Effector memory CD4-positive, alpha-beta T cell (primary cell): ENCODE data around the gene PPA2.
"Not testable (repeated sequence)": the region's sequence is repeated elsewhere in the genome, so short reads cannot be mapped to it uniquely, and the experiment has no call there.

Source experiments
- DNase-seq, 3 donors: peaks; one replicate each; pipeline ENCODE4 v3.0.0-alpha.2; 2020
- H3K27ac ChIP-seq: 2 replicates; pipeline ENCODE4 v1.7.0; 2013; ENCODE audit warnings: mild to moderate bottlenecking, low read length, moderate library complexity; ENCODE audit not compliant: insufficient read depth, poor library complexity, severe bottlenecking
- H3K27me3 ChIP-seq: replicated peaks from 2 replicates; pipeline ENCODE4 v1.7.0; 2013; ENCODE audit warnings: mild to moderate bottlenecking, low read length; ENCODE audit not compliant: insufficient read depth, control insufficient read depth, poor library complexity, severe bottlenecking
- H3K36me3 ChIP-seq: 2 replicates; pipeline ENCODE4 v1.7.0; 2013; ENCODE audit warnings: mild to moderate bottlenecking, low read length, moderate library complexity; ENCODE audit not compliant: control insufficient read depth, insufficient read depth
- H3K4me1 ChIP-seq: 2 replicates; pipeline ENCODE4 v1.7.0; 2013; ENCODE audit warnings: low read length, mild to moderate bottlenecking; ENCODE audit not compliant: control insufficient read depth, insufficient read depth, poor library complexity, severe bottlenecking
- H3K4me3 ChIP-seq: 2 replicates; pipeline ENCODE4 v1.7.0; 2013; ENCODE audit warnings: low read length, low read depth, mild to moderate bottlenecking; ENCODE audit not compliant: insufficient read depth, poor library complexity, severe bottlenecking
- H3K9me3 ChIP-seq: 2 replicates; pipeline ENCODE4 v1.7.0; 2013; ENCODE audit warnings: mild to moderate bottlenecking, low read length, moderate library complexity; ENCODE audit not compliant: control insufficient read depth

PPA2 gene

DNA sequence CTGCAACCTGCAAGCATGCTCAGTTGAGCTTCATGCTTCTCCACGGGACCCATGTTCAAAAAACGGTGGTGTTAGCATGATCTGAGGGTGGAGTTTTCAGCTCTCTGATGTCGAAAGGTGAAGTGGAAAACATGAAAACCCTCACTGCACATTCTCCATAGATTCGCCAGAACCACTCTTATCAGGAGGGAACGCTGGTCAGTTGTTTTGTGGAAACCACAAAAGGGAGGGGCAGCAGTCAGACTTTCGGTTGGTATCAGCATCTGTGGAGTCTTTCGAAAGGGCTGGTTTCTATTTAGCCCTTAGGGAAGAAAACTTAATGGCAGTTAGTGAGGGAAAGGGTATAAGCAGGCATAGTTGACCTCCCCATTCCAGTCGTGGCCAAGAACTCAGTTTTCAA, 12.6 kb downstream of the PPA2 start:
- no peak for DNase-seq
- no peaks in the 10 kb centered on the region for H3K9me3 ChIP-seq
- no peaks in the 10 kb centered on the region for H3K36me3 ChIP-seq
- H3K27ac ChIP-seq: no peak overlapping the region
- H3K27me3 ChIP-seq: no peaks in the 10 kb centered on the region
- no peak overlapping the region for H3K4me3 ChIP-seq
- no peaks in the 10 kb centered on the region for H3K4me1 ChIP-seq

- Histone ChIP-seq H3K4me1 (no peaks in the 10 kb centered on the region), H3K9me3 (no peaks in the 10 kb centered on the region), H3K36me3 (peaks cover 4% of the 10 kb centered on the region), H3K4me3 (no peak overlapping the region), H3K27me3 (no peaks in the 10 kb centered on the region), H3K27ac (no peak overlapping the region)
- DNase-seq: no peak
Measured at GRCh38 chr4:105460306-105460705, 13.6 kb downstream of the PPA2 start.

DNA sequence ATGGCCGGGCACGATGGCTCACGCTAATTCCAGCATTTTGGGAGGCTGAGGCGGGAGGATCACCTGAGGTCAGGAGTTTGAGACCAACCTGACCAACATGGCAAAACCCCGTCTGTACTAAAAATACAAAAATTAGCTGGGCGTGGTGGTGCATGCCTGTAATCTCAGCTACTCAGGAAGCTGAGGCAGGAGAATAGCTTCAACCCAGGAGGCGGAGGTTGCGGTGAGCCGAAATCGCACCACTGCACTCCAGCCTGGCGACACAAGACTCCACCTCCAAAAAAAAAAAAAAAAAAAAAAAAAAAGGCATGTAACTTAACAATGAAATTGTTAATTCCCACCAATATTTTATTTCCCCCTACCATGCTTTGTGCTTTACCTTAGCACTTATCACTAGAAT, 15.3 kb downstream of the PPA2 start:
- H3K4me1 ChIP-seq, DNase-seq, H3K9me3 ChIP-seq: not testable (repeated sequence)

GRCh38 chr4:105458001-105458400, 15.9 kb downstream of the PPA2 start:
- H3K4me1 ChIP-seq: no peaks in the 10 kb centered on the region
- no peak overlapping the region for H3K4me3 ChIP-seq
- peaks cover 4% of the 10 kb centered on the region for H3K36me3 ChIP-seq
- no peaks in the 10 kb centered on the region for H3K27me3 ChIP-seq
- H3K27ac ChIP-seq: no peak overlapping the region
- no peak for DNase-seq
- no peaks in the 10 kb centered on the region for H3K9me3 ChIP-seq

More for the DNA sequence above, 15.3 kb downstream of the PPA2 start:
- H3K4me3 ChIP-seq, H3K36me3 ChIP-seq, H3K27ac ChIP-seq, H3K27me3 ChIP-seq: not testable (repeated sequence)

DNA sequence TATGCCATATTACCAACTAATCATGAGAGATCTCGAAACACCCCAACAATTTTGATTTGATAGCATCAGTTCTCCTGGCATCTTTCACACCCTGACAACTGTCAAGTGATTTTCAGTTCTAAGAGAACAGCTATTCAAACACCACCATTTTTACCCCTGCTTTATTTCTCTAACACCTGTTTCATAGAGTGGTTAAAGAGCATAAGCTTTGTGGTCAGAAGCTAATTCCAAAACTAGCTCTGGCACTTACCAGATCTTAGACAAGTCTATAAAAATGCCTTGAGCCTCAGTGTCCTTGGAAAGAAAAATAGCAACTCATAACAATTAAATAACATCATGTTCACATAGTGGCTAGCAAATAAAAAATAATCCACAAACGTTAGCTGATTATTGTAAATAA, 17.9 kb downstream of the PPA2 start:
- no peak overlapping the region for H3K27ac ChIP-seq
- no peaks in the 10 kb centered on the region for H3K27me3 ChIP-seq
- DNase-seq: no peak
- no peaks in the 10 kb centered on the region for H3K9me3 ChIP-seq
- no peak overlapping the region for H3K4me3 ChIP-seq
- H3K36me3 ChIP-seq: peaks cover 4% of the 10 kb centered on the region
- H3K4me1 ChIP-seq: no peaks in the 10 kb centered on the region

GRCh38 chr4:105455182-105455581, 18.7 kb downstream of the PPA2 start:
- Histone ChIP-seq H3K4me1 (no peaks in the 10 kb centered on the region), H3K27ac (no peak overlapping the region), H3K27me3 (no peaks in the 10 kb centered on the region), H3K4me3 (no peak overlapping the region), H3K36me3 (peaks cover 4% of the 10 kb centered on the region), H3K9me3 (no peaks in the 10 kb centered on the region)
- DNase-seq: no peak

GRCh38 chr4:105453550-105454205, 20.2 kb downstream of the PPA2 start:
- Histone ChIP-seq H3K9me3 (no peaks in the 10 kb centered on the region), H3K4me3 (no peak overlapping the region), H3K36me3 (peaks cover 4% of the 10 kb centered on the region), H3K27ac (no peak overlapping the region), H3K27me3 (no peaks in the 10 kb centered on the region), H3K4me1 (no peaks in the 10 kb centered on the region)
- DNase-seq: no peak

GRCh38 chr4:105451346-105451745, 22.5 kb downstream of the PPA2 start:
- H3K4me3 ChIP-seq: no peak overlapping the region
- no peaks in the 10 kb centered on the region for H3K4me1 ChIP-seq
- no peak for DNase-seq
- H3K36me3 ChIP-seq: peaks cover 6% of the 10 kb centered on the region
- H3K27ac ChIP-seq: no peak overlapping the region
- no peaks in the 10 kb centered on the region for H3K9me3 ChIP-seq
- no peaks in the 10 kb centered on the region for H3K27me3 ChIP-seq

GRCh38 chr4:105440890-105441289, 33.0 kb downstream of the PPA2 start:
- H3K27me3 ChIP-seq: no peaks in the 10 kb centered on the region
- H3K4me1 ChIP-seq: no peaks in the 10 kb centered on the region
- no peak for DNase-seq
- H3K27ac ChIP-seq: no peak overlapping the region
- peaks cover 25% of the 10 kb centered on the region for H3K36me3 ChIP-seq
- H3K9me3 ChIP-seq: no peaks in the 10 kb centered on the region
- no peak overlapping the region for H3K4me3 ChIP-seq

GRCh38 chr4:105437637-105438036, 36.2 kb downstream of the PPA2 start:
- Histone ChIP-seq H3K9me3 (no peaks in the 10 kb centered on the region), H3K27ac (no peak overlapping the region), H3K4me1 (no peaks in the 10 kb centered on the region), H3K4me3 (no peak overlapping the region), H3K36me3 (peaks cover 29% of the 10 kb centered on the region), H3K27me3 (no peaks in the 10 kb centered on the region)
- DNase-seq: no peak
